GM23338 (cell line): ENCODE results near the gene AFAP1L2. TPM values are rescaled to one million over a fixed set of nuclear protein-coding genes. Genes with fewer than 3 reads are reported as not detected.

Experiments used
- ATAC-seq: fragments of 200-7000 bp; cut with Tn5 transposase; 3 replicates; pipeline ENCODE4 v1.9.1; 2020
- DNase-seq: peaks from one replicate; pipeline ENCODE4 v3.0.0-alpha.2; 2015; ENCODE audit warnings: low spot score
- H2AFZ ChIP-seq: fragments of 200-600 bp; sonication (generic); 2 replicates; pipeline ENCODE4 v1.8.0; 2016; ENCODE audit warnings: antibody characterized with exemption, mild to moderate bottlenecking, moderate library complexity
- H3F3A ChIP-seq: fragments of 200-600 bp; sonication (generic); replicated peaks from 2 replicates; pipeline ENCODE4 v1.8.0; 2017; ENCODE audit warnings: antibody characterized with exemption, mixed run types, low read depth
- H3K27ac ChIP-seq: fragments of 200-600 bp; sonication (generic); 2 replicates; pipeline ENCODE4 v1.6.1; 2016; ENCODE audit warnings: low read depth
- H3K27me3 ChIP-seq: fragments of 200-600 bp; sonication (generic); 2 replicates; pipeline ENCODE4 v1.8.0; 2016; ENCODE audit warnings: mild to moderate bottlenecking, mixed run types, moderate library complexity; ENCODE audit not compliant: insufficient read depth
- H3K36me3 ChIP-seq: fragments of 200-600 bp; sonication (generic); 2 replicates; pipeline ENCODE4 v1.8.0; 2016; ENCODE audit warnings: mild to moderate bottlenecking; ENCODE audit not compliant: insufficient read depth
- H3K4me1 ChIP-seq: fragments of 200-600 bp; sonication (generic); 2 replicates; pipeline ENCODE4 v1.8.0; 2016; ENCODE audit warnings: mild to moderate bottlenecking, moderate library complexity; ENCODE audit not compliant: insufficient read depth
- H3K4me2 ChIP-seq: fragments of 200-600 bp; sonication (generic); 2 replicates; pipeline ENCODE4 v1.7.1; 2017; ENCODE audit warnings: mixed run types
- H3K4me3 ChIP-seq: fragments of 200-600 bp; sonication (generic); 2 replicates; pipeline ENCODE4 v1.6.1; 2016; ENCODE audit warnings: mixed run types
- H3K79me2 ChIP-seq: fragments of 200-600 bp; sonication (generic); replicated peaks from 2 replicates; pipeline ENCODE4 v1.8.0; 2017; ENCODE audit warnings: mild to moderate bottlenecking; ENCODE audit not compliant: insufficient read depth
- H3K9me2 ChIP-seq: fragments of 200-600 bp; sonication (generic); 2 replicates; pipeline ENCODE4 v1.8.0; 2017; ENCODE audit not compliant: insufficient read depth
- H4K20me1 ChIP-seq: fragments of 200-600 bp; sonication (generic); replicated peaks from 2 replicates; pipeline ENCODE4 v1.8.0; 2017; ENCODE audit warnings: mild to moderate bottlenecking; ENCODE audit not compliant: insufficient read depth
- H3K27ac Mint-ChIP-seq: 2 replicates; pipeline ENCODE4 v1.8.0; 2020; ENCODE audit warnings: inconsistent platforms, mild to moderate bottlenecking, moderate library complexity, mixed read lengths
- H3K27me3 Mint-ChIP-seq: 3 replicates; pipeline ENCODE4 v1.8.0; 2022; ENCODE audit warnings: low read depth, mild to moderate bottlenecking, moderate library complexity, mixed read lengths, inconsistent platforms; ENCODE audit not compliant: insufficient read depth, poor library complexity
- H3K36me3 Mint-ChIP-seq: 3 replicates; pipeline ENCODE4 v1.8.0; 2021; ENCODE audit warnings: low read depth, mild to moderate bottlenecking, inconsistent platforms, moderate library complexity, mixed read lengths
- H3K4me1 Mint-ChIP-seq: 3 replicates; pipeline ENCODE4 v1.8.0; 2020; ENCODE audit warnings: mild to moderate bottlenecking, inconsistent platforms, mixed read lengths
- H3K4me3 Mint-ChIP-seq: 3 replicates; pipeline ENCODE4 v1.8.0; 2021; ENCODE audit warnings: moderate library complexity, mild to moderate bottlenecking, inconsistent platforms, mixed read lengths
- H3K9me3 Mint-ChIP-seq: 3 replicates; pipeline ENCODE4 v1.8.0; 2020; ENCODE audit warnings: moderate library complexity, mild to moderate bottlenecking, inconsistent platforms, mixed read lengths
- CREB1 ChIP-seq: fragments of 250-450 bp; sonication (Bioruptor Pico); IDR thresholded peaks from 2 replicates; pipeline ENCODE4 v1.5.0; 2020; ENCODE audit warnings: low read depth, mild to moderate bottlenecking, moderate library complexity
- CTCF ChIP-seq, 2 experiments: fragments of 200-600 bp in 1 of 2; sonication (generic) in 1 of 2; conservative IDR thresholded peaks; 2 replicates each; pipeline versions ENCODE4 v1.5.1 to v1.6.1; 2016 to 2017; ENCODE audit warnings: antibody characterized with exemption in 2 of 2, low read depth in 2 of 2, mild to moderate bottlenecking in 2 of 2, moderate library complexity in 1 of 2
- EZH2 ChIP-seq: fragments of 200-600 bp; sonication (generic); IDR thresholded peaks from one replicate; pipeline ENCODE4 v1.8.0; 2017; ENCODE audit warnings: antibody characterized with exemption, mild to moderate bottlenecking, low read depth; ENCODE audit not compliant: unreplicated experiment
- JUNB ChIP-seq: IDR thresholded peaks from one replicate; pipeline ENCODE4 v1.6.1; 2016; ENCODE audit warnings: antibody characterized with exemption; ENCODE audit not compliant: unreplicated experiment
- NANOG ChIP-seq: IDR thresholded peaks from 2 replicates; pipeline ENCODE4 v1.6.1; 2016; ENCODE audit warnings: antibody characterized with exemption, borderline replicate concordance
- POLR2AphosphoS5 ChIP-seq: IDR thresholded peaks from 2 replicates; pipeline ENCODE4 v1.6.1; 2016; ENCODE audit warnings: antibody characterized with exemption, low read depth
- STAT1 ChIP-seq: IDR thresholded peaks from one replicate; pipeline ENCODE4 v1.6.1; 2016; ENCODE audit warnings: antibody characterized with exemption; ENCODE audit not compliant: unreplicated experiment
- ZNF114 ChIP-seq: fragments of 250-450 bp; sonication (Bioruptor Pico); IDR thresholded peaks from 2 replicates; pipeline ENCODE4 v1.5.0; 2020; ENCODE audit warnings: mild to moderate bottlenecking, moderate library complexity
- ZNF331 ChIP-seq: fragments of 250-450 bp; sonication (Bioruptor Pico); IDR thresholded peaks from 2 replicates; pipeline ENCODE4 v1.5.0; 2020; ENCODE audit warnings: low read depth, mild to moderate bottlenecking, moderate library complexity
- polyA plus RNA-seq: library from polyadenylated mRNA; unstranded; fragments of >200 nt; fragmentation: Nextera tagmentation; extraction: Ambion mirVana; gene quantifications from 2 replicates; pipeline ENCODE4 v1.2.1, GENCODE V29; 2016
- total RNA-seq: library from RNA; depleted of rRNA; stranded (reverse); fragments of >200 nt; shearing (Covaris generic); gene quantifications from 2 replicates; pipeline ENCODE4 v1.2.3, GENCODE V29; 2014
- TF ChIP-seq, protein P1 (sequence below): fragments of 250-450 bp; sonication (Bioruptor Pico); IDR thresholded peaks from 2 replicates; pipeline ENCODE4 v1.5.0; 2020; ENCODE audit warnings: mild to moderate bottlenecking, moderate library complexity

The AFAP1L2 gene
- total and polyA plus RNA-seq, 2 experiments from 2014 or later: 2.3 to 6.5 TPM

DNA sequence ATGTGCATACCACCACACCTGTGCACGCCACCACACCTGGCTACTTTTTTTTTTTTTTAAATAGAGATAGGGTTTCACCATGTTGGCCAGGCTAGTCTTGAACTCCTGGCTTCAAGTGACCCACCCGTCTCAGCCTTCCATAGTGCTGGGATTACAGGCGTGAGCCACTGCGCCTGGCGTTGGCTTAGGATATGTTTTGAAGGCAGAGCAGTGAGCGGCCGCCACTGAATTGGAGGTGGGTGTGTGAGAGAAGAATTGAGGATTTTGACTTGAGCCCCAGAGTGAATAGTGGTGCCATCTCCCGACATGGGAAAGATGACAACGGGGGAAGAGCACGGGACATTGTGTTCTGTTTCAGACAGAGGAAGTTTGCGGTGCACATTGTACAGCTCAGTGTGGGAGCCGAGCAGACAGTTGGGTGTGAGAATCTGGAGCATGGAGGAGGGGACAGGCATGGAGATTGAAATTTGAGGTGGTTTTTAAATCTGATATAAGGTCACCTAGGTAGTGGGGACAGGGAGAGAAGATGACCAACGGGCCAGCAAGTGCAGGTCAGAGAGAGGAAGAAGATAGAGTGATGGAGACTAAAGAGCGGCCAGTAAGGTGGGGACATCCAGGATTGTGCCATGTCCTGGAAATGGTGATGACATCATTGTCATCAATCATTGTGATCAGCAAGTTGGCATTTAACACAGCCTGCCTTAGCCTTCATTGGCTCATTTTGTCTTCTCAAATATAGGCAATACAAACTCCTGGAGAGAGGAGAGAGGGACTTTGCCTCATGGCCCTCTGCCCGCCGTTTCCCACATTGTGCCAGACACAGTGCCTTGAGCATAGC, 129.5 kb downstream of the AFAP1L2 start:
- Mint-ChIP-seq H3K4me1 (no peaks in the 10 kb centered on the region; the same call in 2 of the 3 replicates), H3K36me3 (no peaks in the 10 kb centered on the region), H3K4me3 (no peak overlapping the region), H3K9me3 (no peaks in the 10 kb centered on the region), H3K27me3 (peaks cover 4% of the 10 kb centered on the region), H3K27ac (no peak overlapping the region)
- ATAC-seq (no peak), DNase-seq (no peak)
- Histone ChIP-seq H2AFZ (no peak overlapping the region), H3K4me1 (no peaks in the 10 kb centered on the region), H3K9me2 (no peaks in the 10 kb centered on the region), H3F3A (no peaks in the 10 kb centered on the region), H3K27me3 (no peaks in the 10 kb centered on the region), H4K20me1 (no peaks in the 10 kb centered on the region), H3K4me2 (no peak overlapping the region), H3K4me3 (no peak overlapping the region), H3K79me2 (no peaks in the 10 kb centered on the region), H3K36me3 (no peaks in the 10 kb centered on the region), H3K27ac (no peak overlapping the region)
- TF ChIP-seq EZH2: no peak
- TF ChIP-seq ZNF331: no peak

DNA sequence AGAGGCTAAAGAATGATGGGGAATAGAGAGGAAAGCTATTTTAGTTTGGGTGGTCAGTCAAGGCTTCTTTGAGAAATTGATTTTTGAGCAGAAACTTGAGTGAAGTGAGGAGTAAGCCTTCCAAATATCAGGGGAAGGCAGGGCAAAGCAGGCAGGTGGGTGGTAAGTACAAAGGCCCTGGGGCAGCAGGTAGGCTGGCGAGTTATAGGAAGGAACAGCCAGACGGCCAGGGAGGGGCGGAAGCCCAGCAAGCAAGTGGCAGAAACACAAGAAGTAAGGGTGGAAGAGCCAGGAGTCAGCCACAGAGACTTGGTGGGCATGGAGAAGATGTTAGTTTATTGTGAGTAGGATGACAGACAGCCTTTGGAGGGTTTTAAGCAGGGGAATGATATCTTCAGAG, 130.4 kb downstream of the AFAP1L2 start:
- Histone ChIP-seq H3K27me3 (no peaks in the 10 kb centered on the region), H2AFZ (no peak overlapping the region), H4K20me1 (no peaks in the 10 kb centered on the region), H3K27ac (no peak overlapping the region), H3K4me3 (no peak overlapping the region), H3K36me3 (no peaks in the 10 kb centered on the region), H3F3A (no peaks in the 10 kb centered on the region), H3K4me2 (no peak overlapping the region), H3K79me2 (no peaks in the 10 kb centered on the region), H3K4me1 (no peaks in the 10 kb centered on the region), H3K9me2 (no peaks in the 10 kb centered on the region)
- H3K4me1 Mint-ChIP-seq: no peaks in the 10 kb centered on the region; the same call in 2 of the 3 replicates
- no peaks in the 10 kb centered on the region for H3K36me3 Mint-ChIP-seq
- H3K27me3 Mint-ChIP-seq: peaks cover 2% of the 10 kb centered on the region
- H3K27ac Mint-ChIP-seq: no peak overlapping the region
- no peaks in the 10 kb centered on the region for H3K9me3 Mint-ChIP-seq
- no peak overlapping the region for H3K4me3 Mint-ChIP-seq
- DNase-seq (no peak), ATAC-seq (no peak)
- TF ChIP-seq EZH2: no peak
- no peak for TF ChIP-seq CTCF (conservative IDR thresholded peaks at IDR 0.05; ENCODE audit: low read depth in 2 of 2)
- TF ChIP-seq ZNF114 (CRISPR knock-in tag): no peak
- TF ChIP-seq NANOG: no peak
- no peak for TF ChIP-seq STAT1
- no peak for TF ChIP-seq POLR2AphosphoS5
- TF ChIP-seq JUNB: no peak
- TF ChIP-seq CREB1: no peak
- no peak for TF ChIP-seq ZNF331
- TF ChIP-seq, protein P1, sequence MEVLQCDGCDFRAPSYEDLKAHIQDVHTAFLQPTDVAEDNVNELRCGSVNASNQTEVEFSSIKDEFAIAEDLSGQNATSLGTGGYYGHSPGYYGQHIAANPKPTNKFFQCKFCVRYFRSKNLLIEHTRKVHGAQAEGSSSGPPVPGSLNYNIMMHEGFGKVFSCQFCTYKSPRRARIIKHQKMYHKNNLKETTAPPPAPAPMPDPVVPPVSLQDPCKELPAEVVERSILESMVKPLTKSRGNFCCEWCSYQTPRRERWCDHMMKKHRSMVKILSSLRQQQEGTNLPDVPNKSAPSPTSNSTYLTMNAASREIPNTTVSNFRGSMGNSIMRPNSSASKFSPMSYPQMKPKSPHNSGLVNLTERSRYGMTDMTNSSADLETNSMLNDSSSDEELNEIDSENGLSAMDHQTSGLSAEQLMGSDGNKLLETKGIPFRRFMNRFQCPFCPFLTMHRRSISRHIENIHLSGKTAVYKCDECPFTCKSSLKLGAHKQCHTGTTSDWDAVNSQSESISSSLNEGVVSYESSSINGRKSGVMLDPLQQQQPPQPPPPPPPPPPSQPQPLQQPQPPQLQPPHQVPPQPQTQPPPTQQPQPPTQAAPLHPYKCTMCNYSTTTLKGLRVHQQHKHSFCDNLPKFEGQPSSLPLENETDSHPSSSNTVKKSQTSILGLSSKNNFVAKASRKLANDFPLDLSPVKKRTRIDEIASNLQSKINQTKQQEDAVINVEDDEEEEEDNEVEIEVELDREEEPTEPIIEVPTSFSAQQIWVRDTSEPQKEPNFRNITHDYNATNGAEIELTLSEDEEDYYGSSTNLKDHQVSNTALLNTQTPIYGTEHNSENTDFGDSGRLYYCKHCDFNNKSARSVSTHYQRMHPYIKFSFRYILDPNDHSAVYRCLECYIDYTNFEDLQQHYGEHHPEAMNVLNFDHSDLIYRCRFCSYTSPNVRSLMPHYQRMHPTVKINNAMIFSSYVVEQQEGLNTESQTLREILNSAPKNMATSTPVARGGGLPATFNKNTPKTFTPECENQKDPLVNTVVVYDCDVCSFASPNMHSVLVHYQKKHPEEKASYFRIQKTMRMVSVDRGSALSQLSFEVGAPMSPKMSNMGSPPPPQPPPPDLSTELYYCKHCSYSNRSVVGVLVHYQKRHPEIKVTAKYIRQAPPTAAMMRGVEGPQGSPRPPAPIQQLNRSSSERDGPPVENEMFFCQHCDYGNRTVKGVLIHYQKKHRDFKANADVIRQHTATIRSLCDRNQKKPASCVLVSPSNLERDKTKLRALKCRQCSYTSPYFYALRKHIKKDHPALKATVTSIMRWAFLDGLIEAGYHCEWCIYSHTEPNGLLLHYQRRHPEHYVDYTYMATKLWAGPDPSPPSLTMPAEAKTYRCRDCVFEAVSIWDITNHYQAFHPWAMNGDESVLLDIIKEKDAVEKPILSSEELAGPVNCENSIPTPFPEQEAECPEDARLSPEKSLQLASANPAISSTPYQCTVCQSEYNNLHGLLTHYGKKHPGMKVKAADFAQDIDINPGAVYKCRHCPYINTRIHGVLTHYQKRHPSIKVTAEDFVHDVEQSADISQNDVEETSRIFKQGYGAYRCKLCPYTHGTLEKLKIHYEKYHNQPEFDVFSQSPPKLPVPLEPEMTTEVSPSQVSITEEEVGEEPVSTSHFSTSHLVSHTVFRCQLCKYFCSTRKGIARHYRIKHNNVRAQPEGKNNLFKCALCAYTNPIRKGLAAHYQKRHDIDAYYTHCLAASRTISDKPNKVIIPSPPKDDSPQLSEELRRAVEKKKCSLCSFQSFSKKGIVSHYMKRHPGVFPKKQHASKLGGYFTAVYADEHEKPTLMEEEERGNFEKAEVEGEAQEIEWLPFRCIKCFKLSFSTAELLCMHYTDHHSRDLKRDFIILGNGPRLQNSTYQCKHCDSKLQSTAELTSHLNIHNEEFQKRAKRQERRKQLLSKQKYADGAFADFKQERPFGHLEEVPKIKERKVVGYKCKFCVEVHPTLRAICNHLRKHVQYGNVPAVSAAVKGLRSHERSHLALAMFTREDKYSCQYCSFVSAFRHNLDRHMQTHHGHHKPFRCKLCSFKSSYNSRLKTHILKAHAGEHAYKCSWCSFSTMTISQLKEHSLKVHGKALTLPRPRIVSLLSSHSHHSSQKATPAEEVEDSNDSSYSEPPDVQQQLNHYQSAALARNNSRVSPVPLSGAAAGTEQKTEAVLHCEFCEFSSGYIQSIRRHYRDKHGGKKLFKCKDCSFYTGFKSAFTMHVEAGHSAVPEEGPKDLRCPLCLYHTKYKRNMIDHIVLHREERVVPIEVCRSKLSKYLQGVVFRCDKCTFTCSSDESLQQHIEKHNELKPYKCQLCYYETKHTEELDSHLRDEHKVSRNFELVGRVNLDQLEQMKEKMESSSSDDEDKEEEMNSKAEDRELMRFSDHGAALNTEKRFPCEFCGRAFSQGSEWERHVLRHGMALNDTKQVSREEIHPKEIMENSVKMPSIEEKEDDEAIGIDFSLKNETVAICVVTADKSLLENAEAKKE (CRISPR knock-in tag): no peak
